ENCODE results near the gene CRYGD. TPM values are rescaled to one million over a fixed set of nuclear protein-coding genes. Genes with fewer than 3 reads are reported as not detected.

CRYGD gene
- total RNA-seq, 1 donor from 2014 or later, result not detected

DNA sequence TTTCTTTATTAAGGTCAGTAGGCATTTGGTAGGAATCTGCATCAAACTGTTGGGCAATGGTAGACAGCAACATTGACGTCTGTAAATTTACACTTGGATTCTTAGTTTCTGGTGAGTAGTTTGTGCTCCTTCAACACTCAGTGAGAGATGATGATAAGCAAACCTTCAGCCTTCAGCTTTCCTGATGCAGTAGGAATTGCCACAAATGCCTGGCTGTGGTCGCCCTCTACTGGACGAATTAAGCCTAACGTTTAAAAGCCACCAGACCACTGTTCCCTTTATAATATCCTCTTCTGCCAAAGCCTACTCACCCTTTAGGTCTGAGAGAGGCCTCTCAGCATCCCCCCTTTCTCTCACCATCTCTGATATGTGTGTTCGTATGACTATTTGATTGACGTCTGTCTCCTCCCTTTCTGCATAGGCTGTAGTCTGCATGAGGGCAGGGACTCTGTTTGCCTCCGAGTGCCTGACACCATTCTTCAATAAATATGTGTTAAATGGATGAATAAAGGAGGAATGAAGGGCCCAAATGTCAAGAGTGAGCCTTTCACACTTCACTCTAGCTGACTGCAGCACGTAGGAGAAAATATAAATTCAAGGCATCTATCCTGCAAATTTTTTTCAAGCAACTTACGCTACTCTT, 52.0 kb downstream of the CRYGD start:
- no peaks in the 10 kb centered on the region for H3K4me1 Mint-ChIP-seq
- peak; percentile 76 for DNase-seq (ENCODE audit: low read depth, low spot score)
- no peak overlapping the region for H3K4me3 Mint-ChIP-seq
- no peaks in the 10 kb centered on the region for H3K36me3 Mint-ChIP-seq (ENCODE audit: low read depth)
- no peaks in the 10 kb centered on the region for H3K27me3 Mint-ChIP-seq (ENCODE audit: low read depth)
- no peaks in the 10 kb centered on the region for H3K9me3 Mint-ChIP-seq
- no peak overlapping the region for H3K27ac Mint-ChIP-seq (ENCODE audit: unreplicated experiment)
- TF ChIP-seq, protein P1, sequence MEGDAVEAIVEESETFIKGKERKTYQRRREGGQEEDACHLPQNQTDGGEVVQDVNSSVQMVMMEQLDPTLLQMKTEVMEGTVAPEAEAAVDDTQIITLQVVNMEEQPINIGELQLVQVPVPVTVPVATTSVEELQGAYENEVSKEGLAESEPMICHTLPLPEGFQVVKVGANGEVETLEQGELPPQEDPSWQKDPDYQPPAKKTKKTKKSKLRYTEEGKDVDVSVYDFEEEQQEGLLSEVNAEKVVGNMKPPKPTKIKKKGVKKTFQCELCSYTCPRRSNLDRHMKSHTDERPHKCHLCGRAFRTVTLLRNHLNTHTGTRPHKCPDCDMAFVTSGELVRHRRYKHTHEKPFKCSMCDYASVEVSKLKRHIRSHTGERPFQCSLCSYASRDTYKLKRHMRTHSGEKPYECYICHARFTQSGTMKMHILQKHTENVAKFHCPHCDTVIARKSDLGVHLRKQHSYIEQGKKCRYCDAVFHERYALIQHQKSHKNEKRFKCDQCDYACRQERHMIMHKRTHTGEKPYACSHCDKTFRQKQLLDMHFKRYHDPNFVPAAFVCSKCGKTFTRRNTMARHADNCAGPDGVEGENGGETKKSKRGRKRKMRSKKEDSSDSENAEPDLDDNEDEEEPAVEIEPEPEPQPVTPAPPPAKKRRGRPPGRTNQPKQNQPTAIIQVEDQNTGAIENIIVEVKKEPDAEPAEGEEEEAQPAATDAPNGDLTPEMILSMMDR (conservative IDR thresholded peaks at IDR 0.05), result peak; percentile 90

Other genes with a start within 250 kb of the CRYGD start
- 6.8 and 6.9 TPM in 2 replicates for gene PLEKHM3, start 99.0 kb downstream of the CRYGD start, total RNA-seq
- gene CRYGC, start 5.3 kb upstream of the CRYGD start, total RNA-seq, result not detected in 2 replicates
- gene CRYGB, start 21.6 kb upstream of the CRYGD start, total RNA-seq, result not detected in 2 replicates
- gene CRYGA, start 39.1 kb upstream of the CRYGD start, total RNA-seq, result not detected in 2 replicates
- gene C2orf80, start 65.5 kb upstream of the CRYGD start, total RNA-seq, result 0.73 and 1.0 TPM in 2 replicates
- gene IDH1, start 130.5 kb upstream of the CRYGD start, total RNA-seq, result 278 and 280 TPM in 2 replicates
- gene PIKFYVE, start 141.7 kb upstream of the CRYGD start, total RNA-seq, result 31.4 and 33.6 TPM in 2 replicates